ENCODE data around the gene BHLHE23.

Gene BHLHE23

DNA sequence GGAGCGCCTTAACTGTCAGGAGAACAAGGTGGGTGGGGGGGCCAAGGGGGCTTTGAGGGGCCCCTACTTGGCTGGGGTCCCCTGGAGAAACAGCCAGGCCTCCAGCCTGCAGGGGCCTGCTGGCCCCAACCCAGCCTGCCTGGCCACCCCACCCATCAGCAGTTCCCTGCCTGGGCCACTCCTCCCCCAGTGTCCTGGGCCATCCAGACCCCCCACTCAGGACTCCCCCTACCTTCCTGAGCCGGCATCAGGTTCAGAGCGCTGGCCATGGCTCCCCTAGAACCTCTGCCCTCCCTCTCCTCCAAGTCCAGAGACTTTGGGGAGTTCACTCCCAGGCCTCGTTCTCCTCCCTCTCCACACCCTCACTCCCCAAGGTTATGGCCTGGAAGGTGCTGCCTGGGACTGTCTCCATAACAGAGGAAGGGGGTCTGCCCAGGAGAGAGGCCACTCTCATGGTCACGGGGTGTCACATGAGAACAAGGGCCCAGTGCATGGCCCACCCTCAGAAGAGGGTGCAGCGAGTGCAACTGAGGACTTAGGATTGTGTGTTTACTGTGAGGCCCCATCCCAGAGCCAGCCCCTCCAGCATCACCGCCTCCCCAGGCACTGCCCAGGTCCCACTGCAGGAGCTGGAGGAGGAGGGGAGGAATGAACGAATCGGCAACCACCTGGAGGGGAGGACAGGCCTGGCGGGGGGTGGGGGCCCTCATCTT, 48.2 kb downstream of the BHLHE23 start:
- no peak for DNase-seq

DNA sequence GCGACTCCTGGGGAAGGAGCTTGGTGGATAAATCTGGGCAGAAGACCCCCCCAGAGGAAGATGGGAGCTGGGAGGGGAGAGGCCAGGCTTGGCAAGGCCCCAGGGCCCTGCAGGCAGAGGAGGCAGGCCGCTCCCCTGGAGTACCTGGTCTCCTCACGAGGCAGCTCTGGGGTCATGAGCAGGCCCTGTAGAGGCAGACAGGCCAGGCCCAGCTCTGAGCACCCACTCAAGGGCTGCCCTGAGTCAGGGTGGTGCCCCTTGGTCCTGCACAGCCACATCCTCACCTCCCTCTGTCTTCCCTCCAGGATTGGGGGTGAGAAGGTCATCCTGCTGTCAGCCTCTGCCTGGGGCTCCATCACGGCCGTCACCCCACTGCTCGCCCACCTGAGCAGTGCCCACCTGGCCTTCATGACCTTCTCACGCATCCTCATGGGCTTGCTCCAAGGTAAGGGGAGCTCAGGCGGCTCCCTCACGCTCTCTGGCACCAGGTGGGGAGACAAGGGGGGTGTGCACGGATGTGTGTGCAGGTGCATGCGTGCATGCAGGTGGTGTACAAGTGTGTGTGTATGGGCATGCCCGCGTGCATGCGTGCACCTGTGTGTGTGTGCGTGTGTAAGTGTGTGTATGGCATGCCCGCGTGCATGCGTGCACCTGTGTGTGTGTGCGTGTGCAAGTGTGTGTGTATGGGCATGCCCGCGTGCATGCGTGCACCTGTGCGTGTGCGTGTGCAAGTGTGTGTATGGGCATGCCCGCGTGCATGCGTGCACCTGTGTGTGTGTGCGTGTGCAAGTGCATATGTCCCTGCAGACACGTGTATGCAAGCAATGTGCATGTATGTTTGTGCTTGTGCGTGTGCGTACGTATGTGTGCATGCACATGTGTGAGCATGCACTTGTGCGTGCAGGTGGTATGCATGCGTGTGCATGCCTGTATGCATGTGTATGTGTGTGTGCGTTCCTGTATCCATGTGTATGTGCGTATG, 49.3 kb downstream of the BHLHE23 start:
- DNase-seq = no peak

DNA sequence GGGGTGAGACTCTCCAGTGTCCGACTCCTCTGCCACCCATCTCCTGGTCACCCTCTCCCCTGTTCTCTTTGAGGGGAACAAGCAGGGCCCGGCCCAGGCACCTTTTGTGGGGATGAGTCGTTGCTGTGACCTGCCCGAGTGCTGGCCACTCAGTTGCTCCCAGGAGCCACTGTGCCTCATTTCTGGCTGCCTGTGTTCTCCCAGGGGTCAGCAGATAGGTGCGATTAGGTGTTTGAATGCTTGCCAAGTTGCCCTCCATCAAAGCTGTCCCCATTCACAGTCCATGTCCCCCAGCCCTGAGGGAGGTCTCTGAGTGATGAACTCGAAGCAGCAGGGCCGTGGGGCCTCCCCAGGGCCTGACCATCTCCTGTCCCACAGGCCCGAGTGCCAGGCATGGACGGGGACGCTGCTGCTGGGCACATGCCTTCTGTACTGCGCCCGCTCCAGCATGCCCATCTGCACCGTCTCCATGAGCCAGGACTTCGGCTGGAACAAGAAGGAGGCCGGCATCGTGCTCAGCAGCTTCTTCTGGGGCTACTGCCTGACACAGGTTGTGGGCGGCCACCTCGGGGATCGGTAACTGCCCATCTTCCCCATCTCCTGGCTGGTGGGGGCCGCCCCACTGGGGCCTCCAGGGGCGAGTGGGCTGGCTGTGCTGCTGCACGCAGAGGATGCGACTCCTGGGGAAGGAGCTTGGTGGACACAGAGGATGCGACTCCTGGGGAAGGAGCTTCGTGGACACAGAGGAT, 50.2 kb downstream of the BHLHE23 start:
- no peak for DNase-seq

Measured in NK-92 treated with Interleukin-12 subunit alpha and Interleukin-12 subunit beta, amount 100 ng/mL, for 24 hours (cell line).